Keratinocyte (primary cell): ENCODE data around the gene TRAF3IP1. TPM values are rescaled to one million over a fixed set of nuclear protein-coding genes. Genes with fewer than 3 reads are reported as not detected.

ENCODE experiments used
- DNase-seq: peaks from one replicate; pipeline ENCODE4 v3.0.0-alpha.2; 2011; ENCODE audit warnings: low read depth, missing footprints, low spot score
- FAIRE-seq: peaks from 2 replicates; lab custom pipeline; 2011; peaks lifted over from hg19 to GRCh38; lab: Jason Lieb, UNC
- H2AFZ ChIP-seq: 2 replicates; pipeline ENCODE4 v1.6.0; 2012; ENCODE audit warnings: low read length, control low read depth, inconsistent platforms; ENCODE audit not compliant: control insufficient read depth
- H3K27ac ChIP-seq: 2 replicates; pipeline ENCODE4 v1.5.1; 2011; ENCODE audit warnings: low read length; ENCODE audit not compliant: control insufficient read depth, insufficient read depth
- H3K27me3 ChIP-seq: 3 replicates; pipeline ENCODE4 v1.6.0; 2011; ENCODE audit warnings: low read length; ENCODE audit not compliant: control insufficient read depth, insufficient read depth; ENCODE audit errors: extremely low read depth
- H3K36me3 ChIP-seq, 2 experiments: 2 replicates in 1 of 2; 3 replicates in 1 of 2; pipeline ENCODE4 v1.5.1; 2011; ENCODE audit warnings: low read length in 2 of 2, mild to moderate bottlenecking in 1 of 2; ENCODE audit not compliant: control insufficient read depth in 2 of 2, insufficient read depth in 2 of 2; ENCODE audit errors: extremely low read depth in 1 of 2
- H3K4me1 ChIP-seq: 3 replicates; pipeline ENCODE4 v1.5.1; 2011; ENCODE audit warnings: low read length; ENCODE audit not compliant: control insufficient read depth, insufficient read depth; ENCODE audit errors: extremely low read depth
- H3K4me2 ChIP-seq: 3 replicates; pipeline ENCODE4 v1.6.0; 2011; ENCODE audit warnings: low read depth, low read length; ENCODE audit not compliant: control insufficient read depth, insufficient read depth; ENCODE audit errors: extremely low read depth
- H3K4me3 ChIP-seq, 3 experiments: fragments of 200-600 bp in 1 of 3; sonication (generic) in 1 of 3; 2 replicates in 2 of 3; 3 replicates in 1 of 3; pipeline ENCODE4 v1.5.1; 2011 to 2016; ENCODE audit warnings: low read length in 3 of 3, mild to moderate bottlenecking in 3 of 3, control low read depth in 2 of 3, inconsistent platforms in 1 of 3, low read depth in 1 of 3, mixed read lengths in 1 of 3, mixed run types in 1 of 3, moderate library complexity in 1 of 3; ENCODE audit not compliant: control insufficient read depth in 2 of 3, insufficient read depth in 2 of 3; ENCODE audit errors: extremely low read depth in 1 of 3
- H3K79me2 ChIP-seq: 2 replicates; pipeline ENCODE4 v1.6.0; 2012; ENCODE audit warnings: low read length; ENCODE audit not compliant: control insufficient read depth, insufficient read depth
- H3K9ac ChIP-seq: 3 replicates; pipeline ENCODE4 v1.6.0; 2011; ENCODE audit warnings: low read length; ENCODE audit not compliant: control insufficient read depth, insufficient read depth; ENCODE audit errors: extremely low read depth
- H3K9me1 ChIP-seq: 3 replicates; pipeline ENCODE4 v1.6.0; 2011; ENCODE audit warnings: low read length; ENCODE audit not compliant: control insufficient read depth, insufficient read depth; ENCODE audit errors: extremely low read depth
- H3K9me3 ChIP-seq: 2 replicates; pipeline ENCODE4 v1.5.1; 2012; ENCODE audit warnings: low read depth, low read length; ENCODE audit not compliant: control insufficient read depth
- H4K20me1 ChIP-seq: 3 replicates; pipeline ENCODE4 v1.6.0; 2011; ENCODE audit warnings: low read length; ENCODE audit not compliant: control insufficient read depth, insufficient read depth; ENCODE audit errors: extremely low read depth
- CTCF ChIP-seq, 3 experiments: IDR thresholded peaks in 1 of 3; conservative IDR thresholded peaks in 1 of 3; optimal IDR thresholded peaks in 1 of 3; 2 replicates in 2 of 3; 3 replicates in 1 of 3; pipeline versions ENCODE3 to v1.5.1; 2011; ENCODE audit warnings: low read length in 3 of 3, mild to moderate bottlenecking in 3 of 3, moderate library complexity in 2 of 3, control low read depth in 1 of 3, inconsistent platforms in 1 of 3; ENCODE audit not compliant: insufficient read depth in 2 of 3; ENCODE audit errors: extremely low read depth in 1 of 3
- EZH2 ChIP-seq: IDR thresholded peaks from one replicate; pipeline ENCODE4 v1.6.1; 2012; ENCODE audit warnings: inconsistent platforms, mild to moderate bottlenecking, low read length, moderate library complexity
- dilution Hi-C: fragments of 300-500 bp; cut with MboI; formaldehyde crosslinking; loops from one replicate; pipeline ENCODE4 v1.7.0; 2020; ENCODE audit warnings: low sequenced_read_pairs; ENCODE audit not compliant: extremely low pct_ligation_motif_present
- polyA plus RNA-seq, 5 experiments: library from polyadenylated mRNA; depleted of rRNA in 3 of 5; stranded (reverse) in 3 of 5; stranded (forward) in 1 of 5; unstranded in 1 of 5; fragments of >200 nt; gene quantifications; 1 replicate in 1 of 5; 2 replicates in 3 of 5; 3 replicates in 1 of 5; pipeline versions ENCODE4 v1.2.1 to v1.2.3, GENCODE V29; 2011 to 2012; ENCODE audit warnings: missing spikeins in 2 of 5, low read depth in 1 of 5, low replicate concordance in 1 of 5

Gene TRAF3IP1
- polyA plus RNA-seq, 1 donor (not counting 4 experiments of a cell fraction or from before 2014, with no cell fraction given) = 7.0 TPM

- dilution Hi-C loops = no loop called here
- peak overlapping the region; percentile 98 for H3K9ac ChIP-seq
- no peaks in the 10 kb centered on the region for H3K9me3 ChIP-seq
- FAIRE-seq (peak; percentile 84), DNase-seq (peak; percentile 93)
- H4K20me1 ChIP-seq = no peaks in the 10 kb centered on the region
- H3K79me2 ChIP-seq = peaks cover 2% of the 10 kb centered on the region
- no peak overlapping the region for H2AFZ ChIP-seq
- TF ChIP-seq EZH2 (no peak), CTCF (optimal IDR thresholded peaks at IDR 0.05 in 1 of 3, IDR thresholded peaks at IDR 0.05 in 1 of 3, conservative IDR thresholded peaks at IDR 0.05 in 1 of 3; ENCODE audit: extremely low read depth in 1 of 3, insufficient read depth in 2 of 3, low read length in 3 of 3) (no peak)
- H3K27ac ChIP-seq = peak overlapping the region; percentile 98
- H3K4me2 ChIP-seq = peak overlapping the region; percentile 76
- H3K27me3 ChIP-seq = no peaks in the 10 kb centered on the region
- H3K4me3 ChIP-seq = peak overlapping the region in 1 of 3 experiments; percentile 80
- H3K9me1 ChIP-seq = no peaks in the 10 kb centered on the region
- no peaks in the 10 kb centered on the region for H3K36me3 ChIP-seq
- peaks cover 52% of the 10 kb centered on the region for H3K4me1 ChIP-seq
These were observed 30.2 kb upstream of the TRAF3IP1 start for GRCh38 chr2:238290091-238290509.

GRCh38 chr2:238290715-238291549 lies 29.4 kb upstream of the TRAF3IP1 start:
- Histone ChIP-seq H4K20me1 (no peaks in the 10 kb centered on the region), H3K9ac (peak overlapping the region; percentile 98), H3K9me1 (no peaks in the 10 kb centered on the region), H3K27me3 (no peaks in the 10 kb centered on the region), H3K9me3 (no peaks in the 10 kb centered on the region), H3K4me3 (no peak overlapping the region), H3K4me2 (peak overlapping the region; percentile 29), H3K4me1 (peaks cover 43% of the 10 kb centered on the region), H2AFZ (no peak overlapping the region), H3K36me3 (no peaks in the 10 kb centered on the region), H3K79me2 (no peaks in the 10 kb centered on the region), H3K27ac (peak overlapping the region; percentile 98)
- DNase-seq (no peak), FAIRE-seq (no peak)
- TF ChIP-seq CTCF (optimal IDR thresholded peaks at IDR 0.05 in 1 of 3, IDR thresholded peaks at IDR 0.05 in 1 of 3, conservative IDR thresholded peaks at IDR 0.05 in 1 of 3; ENCODE audit: extremely low read depth in 1 of 3, insufficient read depth in 2 of 3, low read length in 3 of 3) = no peak
- no peak for TF ChIP-seq EZH2
- dilution Hi-C loops = no loop called here
